ENCODE data around the gene GABBR2. TPM values are rescaled to one million over a fixed set of nuclear protein-coding genes. Genes with fewer than 3 reads are reported as not detected.

GABBR2 gene
- total and polyA plus RNA-seq, 2 donors (not counting 1 experiment from before 2014, with no cell fraction given): 0.03 TPM; not detected in 1

GRCh38 chr9:98494852-98495251 is 213.9 kb downstream of the GABBR2 start:
- no peak overlapping the region for H2AFZ ChIP-seq (ENCODE audit: insufficient read depth, low read depth, low read length, poor library complexity, severe bottlenecking)
- ATAC-seq (ENCODE audit: low read depth) (no peak), DNase-seq (no peak)
- Mint-ChIP-seq H3K9me3 (ENCODE audit: insufficient read depth) (peaks cover 7% of the 10 kb centered on the region), H3K4me3 (no peak overlapping the region), H3K4me1 (no peaks in the 10 kb centered on the region), H3K27me3 (peaks cover 36% of the 10 kb centered on the region), H3K27ac (no peak overlapping the region)
- H3K9me3 ChIP-seq (ENCODE audit: control extremely low read depth in 1 of 3, control insufficient read depth in 2 of 3, insufficient read depth in 1 of 3, low read length in 2 of 3): peaks cover 0 to 3% (median 0%) of the 10 kb centered on the region in 3 donors
- peaks cover 0 to 14% (median 6%) of the 10 kb centered on the region in 4 experiments for H3K27me3 ChIP-seq (replicated peaks in 1 of 4; ENCODE audit: control extremely low read depth in 1 of 4, control insufficient read depth in 3 of 4, insufficient read depth in 4 of 4, low read length in 3 of 4)
- CTCF ChIA-PET: no interaction called here
- H3K36me3 ChIP-seq (replicated peaks in 1 of 2; ENCODE audit: control extremely low read depth in 1 of 2, control insufficient read depth in 1 of 2, extremely low read depth in 1 of 2, insufficient read depth in 2 of 2, low read length in 1 of 2): no peaks in the 10 kb centered on the region
- TF ChIP-seq CTCF (IDR thresholded peaks at IDR 0.05) (no peak), EZH2 (IDR thresholded peaks at IDR 0.05; ENCODE audit: borderline replicate concordance, insufficient read depth, low read depth, low read length, poor library complexity, severe bottlenecking) (no peak)
- H4K20me1 ChIP-seq (ENCODE audit: control insufficient read depth, insufficient read depth, low read length, poor library complexity, severe bottlenecking): no peaks in the 10 kb centered on the region
- POLR2A ChIA-PET: no interaction called here
- H3K9ac ChIP-seq (ENCODE audit: low read length): no peak overlapping the region
- intact Hi-C loops (cut with micrococcal nuclease): no loop called here
- 33% methylated on average over 1 of the region's 2 CpGs for WGBS (ENCODE audit: insufficient coverage)
- H3K27ac ChIP-seq (ENCODE audit: low read length in 2 of 2): no peak overlapping the region
- H3K4me2 ChIP-seq (replicated peaks; ENCODE audit: low read depth, low read length, poor library complexity, severe bottlenecking): no peak overlapping the region
- H3K79me2 ChIP-seq (ENCODE audit: control insufficient read depth, insufficient read depth, low read length): no peaks in the 10 kb centered on the region
- no peaks in the 10 kb centered on the region for H3K4me1 ChIP-seq (ENCODE audit: control insufficient read depth in 2 of 2, insufficient read depth in 2 of 2, low read length in 2 of 2)
- H3K4me3 ChIP-seq (ENCODE audit: control extremely low read depth in 1 of 5, extremely low read depth in 1 of 5, insufficient read depth in 1 of 5, low read depth in 2 of 5, low read length in 4 of 5): no peak overlapping the region

GRCh38 chr9:98491828-98492227 is 216.9 kb downstream of the GABBR2 start:
- 67% methylated on average over 1 of the region's 3 CpGs for WGBS (ENCODE audit: insufficient coverage)
- H3K27ac Mint-ChIP-seq: no peak overlapping the region
- no peak overlapping the region for H3K9ac ChIP-seq (ENCODE audit: low read length)
- no peak overlapping the region for H3K27ac ChIP-seq (ENCODE audit: low read length in 2 of 2)
- H3K79me2 ChIP-seq (ENCODE audit: control insufficient read depth, insufficient read depth, low read length): no peaks in the 10 kb centered on the region
- H3K9me3 ChIP-seq (ENCODE audit: control extremely low read depth in 1 of 3, control insufficient read depth in 2 of 3, insufficient read depth in 1 of 3, low read length in 2 of 3): peaks cover 0 to 3% (median 0%) of the 10 kb centered on the region in 3 donors
- peaks cover 33% of the 10 kb centered on the region for H3K27me3 Mint-ChIP-seq
- ATAC-seq (ENCODE audit: low read depth) (no peak), DNase-seq (no peak)
- no peak overlapping the region for H2AFZ ChIP-seq (ENCODE audit: insufficient read depth, low read depth, low read length, poor library complexity, severe bottlenecking)
- no peak overlapping the region for H3K4me3 Mint-ChIP-seq
- H3K36me3 ChIP-seq (replicated peaks in 1 of 2; ENCODE audit: control extremely low read depth in 1 of 2, control insufficient read depth in 1 of 2, extremely low read depth in 1 of 2, insufficient read depth in 2 of 2, low read length in 1 of 2): no peaks in the 10 kb centered on the region
- CTCF ChIA-PET: no interaction called here
- H3K4me2 ChIP-seq (replicated peaks; ENCODE audit: low read depth, low read length, poor library complexity, severe bottlenecking): no peak overlapping the region
- intact Hi-C loops (cut with micrococcal nuclease): no loop called here
- TF ChIP-seq CTCF (IDR thresholded peaks at IDR 0.05) (no peak), EZH2 (IDR thresholded peaks at IDR 0.05; ENCODE audit: borderline replicate concordance, insufficient read depth, low read depth, low read length, poor library complexity, severe bottlenecking) (no peak)
- peaks cover 5% of the 10 kb centered on the region for H3K9me3 Mint-ChIP-seq (ENCODE audit: insufficient read depth)
- H3K4me1 Mint-ChIP-seq: no peaks in the 10 kb centered on the region
- no peak overlapping the region for H3K4me3 ChIP-seq (ENCODE audit: control extremely low read depth in 1 of 5, extremely low read depth in 1 of 5, insufficient read depth in 1 of 5, low read depth in 2 of 5, low read length in 4 of 5)
- no peaks in the 10 kb centered on the region for H4K20me1 ChIP-seq (ENCODE audit: control insufficient read depth, insufficient read depth, low read length, poor library complexity, severe bottlenecking)
- POLR2A ChIA-PET: no interaction called here
- no peaks in the 10 kb centered on the region for H3K4me1 ChIP-seq (ENCODE audit: control insufficient read depth in 2 of 2, insufficient read depth in 2 of 2, low read length in 2 of 2)
- peaks cover 0 to 9% (median 6%) of the 10 kb centered on the region in 4 experiments for H3K27me3 ChIP-seq (replicated peaks in 1 of 4; ENCODE audit: control extremely low read depth in 1 of 4, control insufficient read depth in 3 of 4, insufficient read depth in 4 of 4, low read length in 3 of 4)

Data from B cell (primary cell).